ENCODE data around the gene ENTR1.

ENTR1 gene

DNA sequence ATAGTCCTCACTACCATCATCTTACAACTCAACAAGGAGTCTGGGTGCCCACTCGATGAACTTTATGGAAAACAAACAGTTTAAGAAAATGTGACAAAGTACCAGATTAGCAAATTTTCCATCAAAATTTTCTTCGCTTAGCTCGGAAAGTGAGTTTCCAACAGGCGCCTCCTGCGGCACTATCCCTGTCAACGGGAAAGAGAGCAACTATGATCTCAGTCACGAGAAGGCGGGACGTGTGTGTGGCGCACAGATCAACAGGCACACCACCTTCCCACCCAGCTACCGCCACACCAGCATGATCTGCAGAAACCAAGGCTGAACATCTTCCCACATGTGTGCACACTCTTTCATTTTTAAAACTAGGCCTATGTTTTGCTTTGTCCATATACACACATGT, 42.9 kb upstream of the ENTR1 start:
- POLR2A ChIA-PET: no interaction called here

DNA sequence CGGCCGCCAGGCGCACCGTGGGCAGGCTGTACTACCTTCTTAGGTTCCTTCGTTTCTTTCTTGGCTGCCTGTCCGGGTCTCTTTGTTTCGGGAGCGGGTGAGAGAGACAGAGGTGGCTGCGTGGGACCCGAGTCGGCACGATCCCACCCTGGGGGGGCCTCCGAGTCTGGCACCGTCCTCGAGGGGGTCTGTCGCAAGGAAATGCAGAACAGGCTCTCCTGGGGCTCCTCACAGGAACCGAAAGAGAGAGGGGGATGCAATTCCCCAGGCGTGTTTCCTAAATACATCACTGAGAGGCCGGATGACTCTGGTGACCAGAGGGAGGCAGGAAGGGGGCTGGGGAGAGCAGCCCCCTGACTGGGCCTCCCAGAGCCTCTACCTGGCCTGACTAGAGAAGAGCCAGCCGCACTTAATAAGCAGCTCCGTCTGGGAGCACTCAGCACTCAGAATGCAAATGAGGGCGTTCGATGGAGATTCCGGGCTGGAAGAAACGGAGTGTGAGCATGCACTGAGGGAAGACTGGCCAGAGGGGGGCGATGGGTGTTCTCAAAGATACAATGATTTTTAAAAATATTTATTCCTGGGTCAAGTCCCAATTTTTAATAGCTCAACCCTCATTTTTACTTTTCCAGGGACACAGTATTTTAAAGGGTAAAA, 40.9 kb upstream of the ENTR1 start:
- POLR2A ChIA-PET: no interaction called here
- TF ChIP-seq ELF4 (IDR thresholded peaks at IDR 0.05) (no peak), ZNF384 (IDR thresholded peaks at IDR 0.05) (no peak), ARNT (IDR thresholded peaks at IDR 0.05) (no peak), SUZ12 (IDR thresholded peaks at IDR 0.05) (no peak), FOXK2 (IDR thresholded peaks at IDR 0.05) (no peak), NFRKB (IDR thresholded peaks at IDR 0.05) (no peak), PKNOX1 (IDR thresholded peaks at IDR 0.05) (no peak), FOXA1 (IDR thresholded peaks at IDR 0.05) (no peak), TARDBP (IDR thresholded peaks at IDR 0.05) (no peak), HDGF (IDR thresholded peaks at IDR 0.05; ENCODE audit: borderline replicate concordance) (no peak), SP1 (IDR thresholded peaks at IDR 0.05) (no peak), BHLHE40 (IDR thresholded peaks at IDR 0.05; ENCODE audit: borderline replicate concordance) (no peak), CTBP1 (IDR thresholded peaks at IDR 0.05; ENCODE audit: borderline replicate concordance) (no peak), L3MBTL2 (conservative IDR thresholded peaks at IDR 0.05) (no peak), LEF1 (IDR thresholded peaks at IDR 0.05; ENCODE audit: borderline replicate concordance) (no peak), FOXM1 (IDR thresholded peaks at IDR 0.05; ENCODE audit: borderline replicate concordance) (no peak)
- CTCF ChIA-PET: interaction anchor here (0.7 kb wide), 1 partner anchor 127 kb away, joined by 3 read pairs; no protein-coding TSS in a partner anchor
- DNase-seq (ENCODE audit: extremely low spot score): no peak

More for the DNA sequence above, 42.9 kb upstream of the ENTR1 start:
- TF ChIP-seq NFRKB (IDR thresholded peaks at IDR 0.05) (no peak), SUZ12 (IDR thresholded peaks at IDR 0.05) (no peak), ZNF384 (IDR thresholded peaks at IDR 0.05) (no peak), BHLHE40 (IDR thresholded peaks at IDR 0.05; ENCODE audit: borderline replicate concordance) (no peak), PKNOX1 (IDR thresholded peaks at IDR 0.05) (no peak), FOXK2 (IDR thresholded peaks at IDR 0.05) (no peak), ARNT (IDR thresholded peaks at IDR 0.05) (no peak), HDGF (IDR thresholded peaks at IDR 0.05; ENCODE audit: borderline replicate concordance) (no peak), FOXM1 (IDR thresholded peaks at IDR 0.05; ENCODE audit: borderline replicate concordance) (no peak), CTBP1 (IDR thresholded peaks at IDR 0.05; ENCODE audit: borderline replicate concordance) (no peak), TARDBP (IDR thresholded peaks at IDR 0.05) (no peak), LEF1 (IDR thresholded peaks at IDR 0.05; ENCODE audit: borderline replicate concordance) (no peak), FOXA1 (IDR thresholded peaks at IDR 0.05) (no peak), L3MBTL2 (conservative IDR thresholded peaks at IDR 0.05) (no peak), SP1 (IDR thresholded peaks at IDR 0.05) (no peak), ELF4 (IDR thresholded peaks at IDR 0.05) (no peak)
- no peak for DNase-seq (ENCODE audit: extremely low spot score)
- CTCF ChIA-PET: no interaction called here

GRCh38 chr9:136448655-136449054, 38.2 kb upstream of the ENTR1 start:
- no peak for TF ChIP-seq LEF1 (IDR thresholded peaks at IDR 0.05; ENCODE audit: borderline replicate concordance)
- TF ChIP-seq PKNOX1 (IDR thresholded peaks at IDR 0.05): no peak
- TF ChIP-seq SUZ12 (IDR thresholded peaks at IDR 0.05): no peak
- TF ChIP-seq NFRKB (IDR thresholded peaks at IDR 0.05): no peak
- TF ChIP-seq FOXM1 (IDR thresholded peaks at IDR 0.05; ENCODE audit: borderline replicate concordance): no peak
- no peak for TF ChIP-seq CTBP1 (IDR thresholded peaks at IDR 0.05; ENCODE audit: borderline replicate concordance)
- TF ChIP-seq FOXK2 (IDR thresholded peaks at IDR 0.05): no peak
- TF ChIP-seq HDGF (IDR thresholded peaks at IDR 0.05; ENCODE audit: borderline replicate concordance): no peak
- TF ChIP-seq FOXA1 (IDR thresholded peaks at IDR 0.05): no peak
- no peak for TF ChIP-seq ZNF384 (IDR thresholded peaks at IDR 0.05)
- TF ChIP-seq L3MBTL2 (conservative IDR thresholded peaks at IDR 0.05): no peak
- no peak for TF ChIP-seq BHLHE40 (IDR thresholded peaks at IDR 0.05; ENCODE audit: borderline replicate concordance)
- no peak for TF ChIP-seq TARDBP (IDR thresholded peaks at IDR 0.05)
- TF ChIP-seq ELF4 (IDR thresholded peaks at IDR 0.05): no peak
- no peak for TF ChIP-seq SP1 (IDR thresholded peaks at IDR 0.05)
- TF ChIP-seq ARNT (IDR thresholded peaks at IDR 0.05): no peak
- DNase-seq (ENCODE audit: extremely low spot score): no peak
- CTCF ChIA-PET: no interaction called here
- POLR2A ChIA-PET: no interaction called here

DNA sequence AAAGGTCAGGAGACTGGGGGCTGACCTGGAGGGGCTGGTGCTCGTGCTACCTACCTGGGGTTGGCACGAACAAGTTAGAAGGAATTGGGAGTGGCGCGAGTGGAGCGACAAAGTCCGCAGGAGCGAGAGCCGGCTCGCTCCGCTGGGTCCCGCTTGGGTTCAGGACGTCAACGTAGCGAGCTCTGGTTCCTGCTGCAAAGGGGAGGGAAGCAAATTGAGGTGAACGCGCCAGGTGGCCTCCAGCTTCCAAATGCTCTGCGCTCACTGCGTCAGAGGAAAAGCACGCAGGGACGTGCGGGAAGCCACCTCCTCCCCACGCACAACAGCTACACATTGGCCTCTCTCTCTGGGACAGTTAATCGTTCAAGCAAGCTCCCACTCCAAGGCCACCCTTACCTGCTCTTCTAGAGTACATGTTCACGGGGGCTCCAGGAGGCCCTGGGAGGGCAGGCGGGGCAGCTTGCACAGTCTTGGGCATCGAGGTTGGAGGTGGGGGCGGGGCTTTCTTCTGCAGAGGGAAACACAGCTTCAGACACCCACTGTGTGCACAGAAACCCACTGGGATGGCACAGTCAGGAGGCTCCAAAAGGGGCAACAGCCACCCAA, 36.9 kb upstream of the ENTR1 start:
- ChIA-PET CTCF (no interaction called here), POLR2A (no interaction called here)
- TF ChIP-seq FOXM1 (IDR thresholded peaks at IDR 0.05; ENCODE audit: borderline replicate concordance): no peak
- TF ChIP-seq ARNT (IDR thresholded peaks at IDR 0.05): no peak

GRCh38 chr9:136445799-136446198, 35.4 kb upstream of the ENTR1 start:
- ChIA-PET POLR2A (interaction anchor here (1.1 kb wide), 1 partner anchor 36 kb away, joined by 3 read pairs; no protein-coding TSS in a partner anchor), CTCF (no interaction called here)
- DNase-seq (ENCODE audit: extremely low spot score): no peak
- no peak for TF ChIP-seq ZNF384 (IDR thresholded peaks at IDR 0.05)
- TF ChIP-seq ELF4 (IDR thresholded peaks at IDR 0.05): no peak
- TF ChIP-seq LEF1 (IDR thresholded peaks at IDR 0.05; ENCODE audit: borderline replicate concordance): no peak
- TF ChIP-seq HDGF (IDR thresholded peaks at IDR 0.05; ENCODE audit: borderline replicate concordance): no peak
- no peak for TF ChIP-seq L3MBTL2 (conservative IDR thresholded peaks at IDR 0.05)
- no peak for TF ChIP-seq TARDBP (IDR thresholded peaks at IDR 0.05)
- TF ChIP-seq SUZ12 (IDR thresholded peaks at IDR 0.05): no peak
- no peak for TF ChIP-seq FOXM1 (IDR thresholded peaks at IDR 0.05; ENCODE audit: borderline replicate concordance)
- no peak for TF ChIP-seq ARNT (IDR thresholded peaks at IDR 0.05)
- no peak for TF ChIP-seq BHLHE40 (IDR thresholded peaks at IDR 0.05; ENCODE audit: borderline replicate concordance)
- TF ChIP-seq CTBP1 (IDR thresholded peaks at IDR 0.05; ENCODE audit: borderline replicate concordance): no peak

More for the DNA sequence above, 36.9 kb upstream of the ENTR1 start:
- no peak for DNase-seq (ENCODE audit: extremely low spot score)

All from HEK293T (cell line).